Osteoblast (primary cell): ENCODE results near the gene ESAM. TPM values are rescaled to one million over a fixed set of nuclear protein-coding genes. Genes with fewer than 3 reads are reported as not detected.

Source experiments
- DNase-seq: peaks from one replicate; pipeline ENCODE4 v3.0.0; 2011; ENCODE audit warnings: low spot score, mixed read lengths; ENCODE audit not compliant: insufficient read length; ENCODE audit errors: missing footprints
- H2AFZ ChIP-seq: 2 replicates; pipeline ENCODE4 v1.6.0; 2011; ENCODE audit warnings: mild to moderate bottlenecking, low read length
- H3K27ac ChIP-seq: 2 replicates; pipeline ENCODE4 v1.5.1; 2011; ENCODE audit warnings: mild to moderate bottlenecking, low read depth, low read length, moderate library complexity
- H3K27me3 ChIP-seq: 2 replicates; pipeline ENCODE4 v1.6.0; 2012; ENCODE audit warnings: mild to moderate bottlenecking, control low read depth, inconsistent platforms, low read length, moderate library complexity; ENCODE audit not compliant: insufficient read depth
- H3K36me3 ChIP-seq: 2 replicates; pipeline ENCODE4 v1.5.1; 2011; ENCODE audit warnings: mild to moderate bottlenecking, low read length, control low read depth, moderate library complexity; ENCODE audit not compliant: insufficient read depth
- H3K4me1 ChIP-seq: 2 replicates; pipeline ENCODE4 v1.5.1; 2011; ENCODE audit warnings: mild to moderate bottlenecking, low read length, control low read depth, moderate library complexity; ENCODE audit not compliant: insufficient read depth
- H3K4me2 ChIP-seq: 2 replicates; pipeline ENCODE4 v1.6.0; 2011; ENCODE audit warnings: mild to moderate bottlenecking, low read length; ENCODE audit not compliant: insufficient read depth
- H3K4me3 ChIP-seq: fragments of 200-600 bp; sonication (generic); 3 replicates; pipeline ENCODE4 v1.5.1; 2012; ENCODE audit warnings: mild to moderate bottlenecking, low read length, inconsistent platforms; ENCODE audit not compliant: insufficient read depth
- H3K79me2 ChIP-seq: 2 replicates; pipeline ENCODE4 v1.6.0; 2012; ENCODE audit warnings: mild to moderate bottlenecking, low read length, control low read depth, inconsistent platforms; ENCODE audit not compliant: insufficient read depth
- H3K9me3 ChIP-seq: 2 replicates; pipeline ENCODE4 v1.5.1; 2011; ENCODE audit warnings: low read depth, low read length, control low read depth
- H4K20me1 ChIP-seq: 2 replicates; pipeline ENCODE4 v1.6.0; 2012; ENCODE audit warnings: mild to moderate bottlenecking, low read length, control low read depth; ENCODE audit not compliant: insufficient read depth
- total RNA-seq: library from RNA; depleted of rRNA; stranded (reverse); fragments of >200 nt; gene quantifications from 2 replicates; pipeline ENCODE4 v1.2.3, GENCODE V29; 2012
- TF ChIP-seq, protein P1 (sequence below): IDR thresholded peaks from 2 replicates; pipeline ENCODE4 v1.5.1; 2011; ENCODE audit warnings: mild to moderate bottlenecking, low read depth, low read length, moderate library complexity; ENCODE audit errors: extremely low read depth

The ESAM gene
- total RNA-seq, 1 donor: under 0.01 TPM

DNA sequence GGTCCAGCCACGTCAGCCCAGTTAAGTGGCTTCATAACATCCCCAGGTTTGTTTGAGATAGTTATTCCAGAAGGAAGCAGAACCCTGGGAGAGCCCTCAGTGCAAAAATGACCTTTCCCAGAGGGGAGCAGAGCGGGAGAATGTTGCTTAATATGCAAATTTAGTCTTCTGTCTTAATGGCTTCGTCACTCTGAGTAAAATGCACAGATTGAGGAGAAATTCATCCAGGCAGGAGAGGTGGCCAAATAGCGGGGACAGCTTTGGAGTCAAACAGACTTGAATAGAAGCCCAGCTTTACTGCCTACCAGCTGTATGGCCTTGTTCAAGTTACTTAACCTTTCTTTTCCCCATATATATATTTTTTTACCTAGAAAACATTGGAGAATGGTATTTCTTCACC is 34.6 kb downstream of the ESAM start:
- Histone ChIP-seq H3K4me2 (no peak overlapping the region), H3K79me2 (no peaks in the 10 kb centered on the region), H3K27ac (no peak overlapping the region), H4K20me1 (no peaks in the 10 kb centered on the region), H2AFZ (no peak overlapping the region), H3K4me1 (peaks cover 10% of the 10 kb centered on the region), H3K27me3 (peaks cover 24% of the 10 kb centered on the region), H3K9me3 (no peaks in the 10 kb centered on the region), H3K36me3 (no peaks in the 10 kb centered on the region), H3K4me3 (no peak overlapping the region)
- TF ChIP-seq, protein P1, sequence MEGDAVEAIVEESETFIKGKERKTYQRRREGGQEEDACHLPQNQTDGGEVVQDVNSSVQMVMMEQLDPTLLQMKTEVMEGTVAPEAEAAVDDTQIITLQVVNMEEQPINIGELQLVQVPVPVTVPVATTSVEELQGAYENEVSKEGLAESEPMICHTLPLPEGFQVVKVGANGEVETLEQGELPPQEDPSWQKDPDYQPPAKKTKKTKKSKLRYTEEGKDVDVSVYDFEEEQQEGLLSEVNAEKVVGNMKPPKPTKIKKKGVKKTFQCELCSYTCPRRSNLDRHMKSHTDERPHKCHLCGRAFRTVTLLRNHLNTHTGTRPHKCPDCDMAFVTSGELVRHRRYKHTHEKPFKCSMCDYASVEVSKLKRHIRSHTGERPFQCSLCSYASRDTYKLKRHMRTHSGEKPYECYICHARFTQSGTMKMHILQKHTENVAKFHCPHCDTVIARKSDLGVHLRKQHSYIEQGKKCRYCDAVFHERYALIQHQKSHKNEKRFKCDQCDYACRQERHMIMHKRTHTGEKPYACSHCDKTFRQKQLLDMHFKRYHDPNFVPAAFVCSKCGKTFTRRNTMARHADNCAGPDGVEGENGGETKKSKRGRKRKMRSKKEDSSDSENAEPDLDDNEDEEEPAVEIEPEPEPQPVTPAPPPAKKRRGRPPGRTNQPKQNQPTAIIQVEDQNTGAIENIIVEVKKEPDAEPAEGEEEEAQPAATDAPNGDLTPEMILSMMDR: no peak
- no peak for DNase-seq

DNA sequence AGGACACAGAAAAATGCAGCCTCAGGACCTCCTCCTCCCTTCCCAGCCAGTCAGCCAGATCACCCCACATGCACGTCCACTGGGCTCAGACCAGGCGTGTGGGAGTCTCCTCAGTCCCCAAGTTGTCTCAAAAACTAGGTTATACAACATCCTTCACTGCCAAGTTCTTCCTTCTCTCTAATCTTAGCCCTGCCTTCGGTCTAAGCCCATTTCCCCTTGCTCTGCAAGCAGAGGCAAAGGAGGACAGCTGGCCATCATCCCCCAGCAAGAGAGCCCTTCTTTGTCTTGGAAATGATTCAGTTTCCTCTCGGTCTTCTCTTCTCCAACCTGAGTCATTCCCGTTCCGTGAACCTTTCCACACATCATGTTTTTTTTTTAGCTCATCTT is 36.4 kb downstream of the ESAM start:
- no peaks in the 10 kb centered on the region for H3K36me3 ChIP-seq
- TF ChIP-seq, protein P1: no peak
- peak overlapping the region; percentile 76 for H2AFZ ChIP-seq
- no peaks in the 10 kb centered on the region for H4K20me1 ChIP-seq
- peak overlapping the region; percentile 1 for H3K4me3 ChIP-seq
- H3K4me2 ChIP-seq: peak overlapping the region; percentile 63
- peaks cover 10% of the 10 kb centered on the region for H3K4me1 ChIP-seq
- DNase-seq: no peak
- H3K79me2 ChIP-seq: no peaks in the 10 kb centered on the region
- peaks cover 41% of the 10 kb centered on the region for H3K27me3 ChIP-seq
- no peak overlapping the region for H3K27ac ChIP-seq
- no peaks in the 10 kb centered on the region for H3K9me3 ChIP-seq

GRCh38 chr11:124724979-124725718 is 36.9 kb downstream of the ESAM start:
- Histone ChIP-seq H4K20me1 (no peaks in the 10 kb centered on the region), H3K36me3 (no peaks in the 10 kb centered on the region), H3K9me3 (no peaks in the 10 kb centered on the region), H3K4me3 (no peak overlapping the region), H3K27me3 (peaks cover 46% of the 10 kb centered on the region), H3K27ac (no peak overlapping the region), H2AFZ (no peak overlapping the region), H3K4me2 (peak overlapping the region; percentile 63), H3K79me2 (no peaks in the 10 kb centered on the region), H3K4me1 (peaks cover 10% of the 10 kb centered on the region)
- no peak for DNase-seq
- TF ChIP-seq, protein P1: no peak

DNA sequence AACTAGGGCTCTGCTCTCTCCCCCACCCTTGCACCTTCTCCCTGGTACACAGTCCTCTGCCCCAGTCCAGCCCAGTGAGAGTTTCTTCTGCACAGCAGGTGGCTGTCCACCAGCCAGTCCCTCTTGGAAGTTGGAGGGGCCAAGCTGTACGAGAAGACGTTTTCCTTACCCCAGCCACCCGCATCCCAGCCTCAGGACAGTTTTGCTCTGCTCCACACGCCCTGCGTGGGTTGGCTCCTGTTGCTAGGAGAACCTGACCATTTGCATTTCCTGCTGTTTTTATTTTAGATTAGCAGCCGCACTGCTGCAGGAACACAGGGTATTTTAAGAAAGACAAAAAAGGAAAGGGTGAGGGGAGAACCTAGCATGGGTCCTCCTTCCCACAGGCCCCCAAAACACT is 39.9 kb downstream of the ESAM start:
- no peaks in the 10 kb centered on the region for H3K9me3 ChIP-seq
- H3K4me2 ChIP-seq: no peak overlapping the region
- H3K36me3 ChIP-seq: no peaks in the 10 kb centered on the region
- H2AFZ ChIP-seq: no peak overlapping the region
- peaks cover 75% of the 10 kb centered on the region for H3K27me3 ChIP-seq
- DNase-seq: no peak
- H3K79me2 ChIP-seq: no peaks in the 10 kb centered on the region
- H3K27ac ChIP-seq: no peak overlapping the region
- TF ChIP-seq, protein P1: no peak
- H3K4me1 ChIP-seq: peaks cover 20% of the 10 kb centered on the region
- no peaks in the 10 kb centered on the region for H4K20me1 ChIP-seq
- no peak overlapping the region for H3K4me3 ChIP-seq
